LNCAP (cell line): Measurements from ENCODE around the gene PLPP4.

Source experiments
- CTCF ChIP-seq: fragments of 450-650 bp; IDR thresholded peaks from 2 replicates; pipeline ENCODE4 v1.5.1; 2017; ENCODE audit warnings: mild to moderate bottlenecking

PLPP4 gene

GRCh38 chr10:120513307-120513796 is 56.3 kb downstream of the PLPP4 start:
- no peak for TF ChIP-seq CTCF

GRCh38 chr10:120514035-120514620 is 57.1 kb downstream of the PLPP4 start:
- TF ChIP-seq CTCF = no peak

- TF ChIP-seq CTCF = no peak
Measured at GRCh38 chr10:120514959-120515358, 57.9 kb downstream of the PLPP4 start.

- TF ChIP-seq CTCF = no peak
Measured at GRCh38 chr10:120515741-120516140, 58.7 kb downstream of the PLPP4 start.

- TF ChIP-seq CTCF = no peak
Measured at GRCh38 chr10:120516426-120516825, 59.4 kb downstream of the PLPP4 start.

GRCh38 chr10:120517196-120517595 is 60.2 kb downstream of the PLPP4 start:
- TF ChIP-seq CTCF = no peak

GRCh38 chr10:120517881-120518484 is 61.0 kb downstream of the PLPP4 start:
- no peak for TF ChIP-seq CTCF

GRCh38 chr10:120521880-120522279 is 64.9 kb downstream of the PLPP4 start:
- no peak for TF ChIP-seq CTCF
